ENCODE results near the gene C1QTNF7.

Gene C1QTNF7

GRCh38 chr4:15414551-15415091 is 13.2 kb upstream of the C1QTNF7 start:
- TF ChIP-seq ZNF37A (tag by site-specific recombination; IDR thresholded peaks at IDR 0.05) (no peak), SP7 (tag by site-specific recombination; IDR thresholded peaks at IDR 0.05) (no peak), ZNF121 (tag by site-specific recombination; IDR thresholded peaks at IDR 0.05) (no peak), ZNF777 (tag by site-specific recombination; IDR thresholded peaks at IDR 0.05; ENCODE audit: borderline replicate concordance) (no peak), ZNF473 (tag by site-specific recombination; IDR thresholded peaks at IDR 0.05) (no peak), ZNF404 (tag by site-specific recombination; IDR thresholded peaks at IDR 0.05) (no peak), ZBTB10 (tag by site-specific recombination; IDR thresholded peaks at IDR 0.05) (no peak), ZNF645 (tag by site-specific recombination; IDR thresholded peaks at IDR 0.05) (no peak), ZNF561 (tag by site-specific recombination; IDR thresholded peaks at IDR 0.05; ENCODE audit: borderline replicate concordance) (no peak), ZNF138 (tag by site-specific recombination; IDR thresholded peaks at IDR 0.05; ENCODE audit: borderline replicate concordance) (no peak), ZNF626 (tag by site-specific recombination; IDR thresholded peaks at IDR 0.05) (no peak), ZNF837 (tag by site-specific recombination; IDR thresholded peaks at IDR 0.05) (no peak), ZNF280C (tag by site-specific recombination; IDR thresholded peaks at IDR 0.05) (no peak), ZNF302 (tag by site-specific recombination; IDR thresholded peaks at IDR 0.05; ENCODE audit: low read depth) (no peak), SCRT1 (tag by site-specific recombination; IDR thresholded peaks at IDR 0.05; ENCODE audit: borderline replicate concordance) (no peak), ZNF791 (tag by site-specific recombination; IDR thresholded peaks at IDR 0.05) (no peak)
- TF ChIP-seq, protein P1, sequence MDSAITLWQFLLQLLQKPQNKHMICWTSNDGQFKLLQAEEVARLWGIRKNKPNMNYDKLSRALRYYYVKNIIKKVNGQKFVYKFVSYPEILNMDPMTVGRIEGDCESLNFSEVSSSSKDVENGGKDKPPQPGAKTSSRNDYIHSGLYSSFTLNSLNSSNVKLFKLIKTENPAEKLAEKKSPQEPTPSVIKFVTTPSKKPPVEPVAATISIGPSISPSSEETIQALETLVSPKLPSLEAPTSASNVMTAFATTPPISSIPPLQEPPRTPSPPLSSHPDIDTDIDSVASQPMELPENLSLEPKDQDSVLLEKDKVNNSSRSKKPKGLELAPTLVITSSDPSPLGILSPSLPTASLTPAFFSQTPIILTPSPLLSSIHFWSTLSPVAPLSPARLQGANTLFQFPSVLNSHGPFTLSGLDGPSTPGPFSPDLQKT (IDR thresholded peaks at IDR 0.05; ENCODE audit: borderline replicate concordance, low read depth, low read length), result no peak
- TF ChIP-seq, protein P2, sequence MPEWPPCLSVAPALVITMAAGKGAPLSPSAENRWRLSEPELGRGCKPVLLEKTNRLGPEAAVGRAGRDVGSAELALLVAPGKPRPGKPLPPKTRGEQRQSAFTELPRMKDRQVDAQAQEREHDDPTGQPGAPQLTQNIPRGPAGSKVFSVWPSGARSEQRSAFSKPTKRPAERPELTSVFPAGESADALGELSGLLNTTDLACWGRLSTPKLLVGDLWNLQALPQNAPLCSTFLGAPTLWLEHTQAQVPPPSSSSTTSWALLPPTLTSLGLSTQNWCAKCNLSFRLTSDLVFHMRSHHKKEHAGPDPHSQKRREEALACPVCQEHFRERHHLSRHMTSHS (tag by site-specific recombination; IDR thresholded peaks at IDR 0.05), result no peak
- TF ChIP-seq, protein P3, sequence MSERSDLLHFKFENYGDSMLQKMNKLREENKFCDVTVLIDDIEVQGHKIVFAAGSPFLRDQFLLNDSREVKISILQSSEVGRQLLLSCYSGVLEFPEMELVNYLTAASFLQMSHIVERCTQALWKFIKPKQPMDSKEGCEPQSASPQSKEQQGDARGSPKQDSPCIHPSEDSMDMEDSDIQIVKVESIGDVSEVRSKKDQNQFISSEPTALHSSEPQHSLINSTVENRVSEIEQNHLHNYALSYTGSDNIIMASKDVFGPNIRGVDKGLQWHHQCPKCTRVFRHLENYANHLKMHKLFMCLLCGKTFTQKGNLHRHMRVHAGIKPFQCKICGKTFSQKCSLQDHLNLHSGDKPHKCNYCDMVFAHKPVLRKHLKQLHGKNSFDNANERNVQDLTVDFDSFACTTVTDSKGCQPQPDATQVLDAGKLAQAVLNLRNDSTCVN (tag by site-specific recombination; optimal IDR thresholded peaks at IDR 0.05), result no peak
- no peaks in the 10 kb centered on the region for H3K4me1 ChIP-seq (ENCODE audit: control insufficient read depth, insufficient read depth, low read length)
- no peak overlapping the region for H3K27ac ChIP-seq (ENCODE audit: extremely low read depth, low read depth, low read length)
- no peak overlapping the region for H3K4me3 ChIP-seq (ENCODE audit: low read depth, low read length)
- POLR2A ChIA-PET, result no interaction called here
- CTCF ChIA-PET, result no interaction called here
- H3K9me3 ChIP-seq (ENCODE audit: control insufficient read depth, insufficient read depth, low read depth, low read length), result no peaks in the 10 kb centered on the region
- H3K36me3 ChIP-seq (ENCODE audit: control insufficient read depth in 2 of 2, insufficient read depth in 1 of 2, low read length in 2 of 2), result no peaks in the 10 kb centered on the region
